Measurements from ENCODE around the gene NR6A1. TPM values are rescaled to one million over a fixed set of nuclear protein-coding genes. Genes with fewer than 3 reads are reported as not detected.
"Not testable (repeated sequence)": the region's sequence is repeated elsewhere in the genome, so short reads cannot be mapped to it uniquely, and the experiment has no call there.

NR6A1 gene
- total RNA-seq, 1 donor from 2014 or later: 2.3 TPM

DNA sequence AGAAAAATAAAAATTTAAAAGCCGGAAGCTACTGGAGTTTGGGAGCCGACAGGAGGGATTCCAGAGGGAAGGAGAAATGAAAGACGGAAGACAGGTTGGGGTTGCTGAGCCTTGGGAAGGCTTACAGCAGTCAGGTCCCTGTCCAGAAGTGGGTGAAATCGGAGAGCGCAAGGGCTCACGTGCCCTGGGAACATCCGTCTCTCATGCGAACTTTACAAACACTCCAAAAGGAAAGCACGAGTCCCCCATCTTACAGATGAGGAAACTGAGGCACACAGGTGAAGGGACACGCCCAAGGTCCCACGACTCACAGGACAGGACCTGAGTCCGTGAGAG, 5.5 kb upstream of the NR6A1 start:
- no peak for DNase-seq
- Mint-ChIP-seq H3K4me1 (peaks cover 28% of the 10 kb centered on the region), H3K27ac (no peak overlapping the region), H3K9me3 (no peaks in the 10 kb centered on the region), H3K27me3 (peaks cover 40% of the 10 kb centered on the region), H3K36me3 (ENCODE audit: low read depth) (no peaks in the 10 kb centered on the region), H3K4me3 (peak overlapping the region; percentile 77)
- intact Hi-C loops (cut with micrococcal nuclease): no loop called here

DNA sequence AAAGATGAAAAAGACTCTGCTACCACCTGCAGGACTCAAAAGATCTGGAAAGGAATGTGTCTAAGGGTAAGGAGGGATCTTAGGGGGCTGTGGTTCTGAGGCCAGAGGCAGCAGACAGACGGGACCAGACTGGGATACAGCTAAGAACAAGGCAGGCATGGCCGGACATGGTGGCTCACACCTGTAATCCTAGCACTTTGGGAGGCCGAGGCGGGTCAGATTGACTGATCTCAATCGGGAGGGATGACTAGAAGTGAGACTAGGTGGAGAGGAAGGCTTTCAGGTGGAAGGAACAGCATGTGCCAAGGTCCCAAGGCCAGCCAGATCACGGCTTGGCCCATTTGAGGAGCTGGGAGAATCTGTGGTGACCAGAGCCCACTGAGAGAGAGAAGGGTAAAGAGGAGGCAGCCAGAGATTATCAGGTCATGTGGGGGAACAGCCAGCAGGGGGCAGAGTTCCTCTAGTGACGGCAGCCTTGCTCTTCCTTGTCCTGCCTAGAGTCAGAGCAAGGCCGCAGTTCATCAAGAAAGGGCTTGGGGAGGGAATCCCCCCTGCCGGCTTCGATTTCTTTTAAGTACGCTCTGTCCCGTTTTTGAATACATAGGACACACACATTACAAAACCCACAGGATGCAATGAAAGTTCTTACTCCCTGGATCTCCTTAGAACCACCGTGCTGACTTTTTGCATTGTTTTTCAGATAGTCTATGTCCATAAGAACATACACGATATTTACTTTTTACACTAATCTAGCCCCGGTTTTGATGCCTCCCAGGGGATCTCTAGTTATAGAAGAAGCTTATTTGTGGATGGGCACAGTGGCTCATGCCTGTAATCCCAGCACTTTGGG, 3.2 kb upstream of the NR6A1 start:
- Mint-ChIP-seq H3K4me3 (no peak overlapping the region), H3K27ac (no peak overlapping the region), H3K36me3 (ENCODE audit: low read depth) (no peaks in the 10 kb centered on the region), H3K9me3 (no peaks in the 10 kb centered on the region), H3K4me1 (peaks cover 43% of the 10 kb centered on the region), H3K27me3 (peaks cover 49% of the 10 kb centered on the region)
- peak; percentile 95 for DNase-seq
- intact Hi-C loops (cut with micrococcal nuclease): loop anchor here (1.0 to 5.0 kb wide), 4 partner anchors 79 to 600 kb away; partner anchors contain the start of genes HSPA5 and WDR38

- DNase-seq: no peak
- Mint-ChIP-seq H3K36me3 (ENCODE audit: low read depth) (peaks cover 2% of the 10 kb centered on the region), H3K4me1 (peaks cover 48% of the 10 kb centered on the region), H3K27me3 (peaks cover 50% of the 10 kb centered on the region), H3K4me3 (no peak overlapping the region), H3K9me3 (no peaks in the 10 kb centered on the region), H3K27ac (no peak overlapping the region)
- intact Hi-C loops (cut with micrococcal nuclease): loop anchor here (1.0 to 5.0 kb wide), 4 partner anchors 80 to 601 kb away; partner anchors contain the start of genes HSPA5 and WDR38
Measured at GRCh38 chr9:124773473-124774128, 2.5 kb upstream of the NR6A1 start.

DNA sequence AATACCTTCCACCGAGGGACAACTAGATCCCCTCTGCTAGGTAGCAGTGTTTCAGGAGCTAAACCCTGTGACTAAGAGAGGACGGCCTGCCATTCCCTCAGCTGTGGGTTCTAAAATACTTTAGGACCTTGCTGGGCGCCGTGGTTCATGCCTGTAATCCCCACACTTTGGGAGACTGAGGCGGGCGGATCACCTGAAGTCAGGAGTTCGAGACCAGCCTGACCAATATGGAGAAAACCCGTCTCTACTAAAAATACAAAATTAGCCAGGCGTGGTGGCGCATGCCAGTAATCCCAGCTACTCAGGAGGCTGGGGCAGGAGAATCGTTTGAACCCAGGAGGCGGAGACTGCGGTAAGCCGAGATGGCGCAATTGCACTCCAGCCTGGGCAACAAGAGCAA, 1.8 kb upstream of the NR6A1 start:
- peak overlapping the region; percentile 91 for H3K4me3 Mint-ChIP-seq
- not testable (repeated sequence) for DNase-seq; H3K9me3 Mint-ChIP-seq; H3K36me3 Mint-ChIP-seq (ENCODE audit: low read depth)
- peaks cover 48% of the 10 kb centered on the region for H3K4me1 Mint-ChIP-seq
- intact Hi-C loops (cut with micrococcal nuclease): loop anchor here (5.0 kb wide), 1 partner anchor 469 kb away; the partner anchor contains the start of gene HSPA5
- H3K27me3 Mint-ChIP-seq: peaks cover 55% of the 10 kb centered on the region
- peak overlapping the region; percentile 25 for H3K27ac Mint-ChIP-seq

- Mint-ChIP-seq H3K27ac (peak overlapping the region; percentile 94), H3K36me3 (ENCODE audit: low read depth) (peaks cover 2% of the 10 kb centered on the region), H3K4me1 (peaks cover 49% of the 10 kb centered on the region), H3K4me3 (peak overlapping the region; percentile 91), H3K27me3 (peaks cover 60% of the 10 kb centered on the region), H3K9me3 (no peaks in the 10 kb centered on the region)
- peak; percentile 84 for DNase-seq
- intact Hi-C loops (cut with micrococcal nuclease): loop anchor here (2.0 to 5.0 kb wide), 3 partner anchors 169 to 470 kb away; partner anchors contain the start of genes GOLGA1, HSPA5 and SCAI
Measured at GRCh38 chr9:124771867-124772679, 962 bp upstream of the NR6A1 start.

- intact Hi-C loops (cut with micrococcal nuclease): loop anchor here (2.0 to 5.0 kb wide), 3 partner anchors 170 to 472 kb away; partner anchors contain the start of genes GOLGA1, HSPA5 and SCAI
- peak; percentile 71 for DNase-seq
- Mint-ChIP-seq H3K36me3 (ENCODE audit: low read depth) (peaks cover 2% of the 10 kb centered on the region), H3K27ac (peak overlapping the region; percentile 66), H3K27me3 (peaks cover 60% of the 10 kb centered on the region), H3K9me3 (no peaks in the 10 kb centered on the region), H3K4me3 (peak overlapping the region; percentile 91), H3K4me1 (peaks cover 42% of the 10 kb centered on the region)
Measured at GRCh38 chr9:124770359-124771020, 621 bp downstream of the NR6A1 start.

DNA sequence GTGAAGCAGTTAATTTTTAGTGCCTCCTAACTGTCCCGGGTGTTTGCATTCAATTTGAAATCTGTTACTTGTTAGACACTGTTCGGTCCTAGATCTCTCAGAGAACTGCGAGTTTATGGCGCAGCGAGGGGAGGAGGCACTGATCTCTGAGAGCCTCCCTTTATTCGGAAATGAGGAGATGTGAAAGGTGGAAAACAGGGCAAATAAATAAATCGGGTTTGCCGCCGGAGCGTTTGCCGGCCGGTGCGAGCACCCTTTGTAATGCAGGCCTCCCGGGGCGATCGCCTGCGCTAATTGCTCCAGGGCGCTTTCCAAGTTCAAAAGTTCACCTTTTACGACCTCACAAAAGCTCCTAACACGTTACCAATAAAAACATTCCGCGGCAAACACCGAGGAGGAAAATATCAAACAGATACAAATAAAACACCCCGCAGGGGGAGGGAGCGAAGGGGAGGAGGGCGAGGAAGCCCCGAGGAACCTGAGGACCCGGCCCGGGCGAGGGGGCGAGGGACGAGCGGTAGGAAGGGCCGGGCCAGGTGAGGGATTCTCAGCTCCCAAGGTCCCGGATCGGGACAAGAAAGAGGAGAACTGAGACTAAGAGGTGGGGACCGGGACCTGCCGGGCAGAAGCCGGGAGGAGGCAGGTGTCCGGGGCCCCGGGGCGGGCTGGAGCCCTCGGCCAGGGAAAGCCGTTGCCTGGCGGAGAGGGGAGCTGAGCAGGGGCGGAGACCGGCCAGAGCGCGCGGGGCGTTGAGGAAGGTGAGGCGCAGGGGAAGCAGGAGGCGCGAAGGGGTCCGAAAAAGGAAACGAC, 1.4 kb downstream of the NR6A1 start:
- Mint-ChIP-seq H3K27me3 (peaks cover 62% of the 10 kb centered on the region), H3K4me3 (peak overlapping the region; percentile 91), H3K27ac (peak overlapping the region; percentile 66), H3K9me3 (no peaks in the 10 kb centered on the region), H3K36me3 (ENCODE audit: low read depth) (peaks cover 2% of the 10 kb centered on the region), H3K4me1 (peaks cover 42% of the 10 kb centered on the region)
- DNase-seq: peak; percentile 74
- intact Hi-C loops (cut with micrococcal nuclease): loop anchor here (2.0 to 5.0 kb wide), 3 partner anchors 171 to 473 kb away; partner anchors contain the start of genes GOLGA1, HSPA5 and SCAI

- Mint-ChIP-seq H3K27me3 (peaks cover 64% of the 10 kb centered on the region), H3K36me3 (ENCODE audit: low read depth) (peaks cover 2% of the 10 kb centered on the region), H3K9me3 (no peaks in the 10 kb centered on the region), H3K4me1 (peaks cover 35% of the 10 kb centered on the region), H3K4me3 (peak overlapping the region; percentile 91), H3K27ac (no peak overlapping the region)
- DNase-seq: no peak
- intact Hi-C loops (cut with micrococcal nuclease): no loop called here
Measured at GRCh38 chr9:124768750-124769548, 2.2 kb downstream of the NR6A1 start.

- intact Hi-C loops (cut with micrococcal nuclease): no loop called here
- peaks cover 2% of the 10 kb centered on the region for H3K36me3 Mint-ChIP-seq (ENCODE audit: low read depth)
- DNase-seq: no peak
Measured at GRCh38 chr9:124768334-124768733, 2.8 kb downstream of the NR6A1 start.

DNA sequence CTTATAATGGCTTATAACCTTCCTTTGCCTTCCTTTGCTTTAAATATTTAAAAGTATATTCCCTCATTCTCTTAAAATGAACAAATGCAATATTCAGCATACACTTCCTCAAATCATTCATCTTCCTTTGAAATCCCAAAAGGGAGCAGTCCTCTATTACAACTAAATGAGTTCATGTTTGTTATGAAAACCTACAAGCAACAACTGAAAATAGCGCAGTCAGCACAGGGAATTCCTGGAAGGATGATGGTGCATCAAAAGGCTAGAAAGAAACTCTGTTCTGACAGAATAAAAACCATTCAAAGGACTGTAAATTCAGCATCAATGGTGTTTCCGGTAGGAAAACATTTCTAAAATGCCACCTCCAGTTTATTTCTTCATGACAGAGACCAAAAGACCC, 3.3 kb downstream of the NR6A1 start:
- intact Hi-C loops (cut with micrococcal nuclease): no loop called here
- no peaks in the 10 kb centered on the region for H3K9me3 Mint-ChIP-seq
- H3K36me3 Mint-ChIP-seq (ENCODE audit: low read depth): peaks cover 2% of the 10 kb centered on the region
- H3K4me1 Mint-ChIP-seq: peaks cover 30% of the 10 kb centered on the region
- peaks cover 73% of the 10 kb centered on the region for H3K27me3 Mint-ChIP-seq
- H3K4me3 Mint-ChIP-seq: no peak overlapping the region
- no peak for DNase-seq
- no peak overlapping the region for H3K27ac Mint-ChIP-seq

More at GRCh38 chr9:124768334-124768733, 2.8 kb downstream of the NR6A1 start:
- H3K9me3 Mint-ChIP-seq: no peaks in the 10 kb centered on the region
- H3K27me3 Mint-ChIP-seq: peaks cover 68% of the 10 kb centered on the region
- H3K4me1 Mint-ChIP-seq: peaks cover 30% of the 10 kb centered on the region
- no peak overlapping the region for H3K4me3 Mint-ChIP-seq
- no peak overlapping the region for H3K27ac Mint-ChIP-seq

- no peak for DNase-seq
- Mint-ChIP-seq H3K4me3 (no peak overlapping the region), H3K27ac (no peak overlapping the region), H3K9me3 (no peaks in the 10 kb centered on the region), H3K27me3 (peaks cover 75% of the 10 kb centered on the region), H3K36me3 (ENCODE audit: low read depth) (peaks cover 2% of the 10 kb centered on the region), H3K4me1 (peaks cover 22% of the 10 kb centered on the region)
- intact Hi-C loops (cut with micrococcal nuclease): no loop called here
Measured at GRCh38 chr9:124766815-124767554, 4.1 kb downstream of the NR6A1 start.
